ENCODE data around the gene NUP98.

DNA sequence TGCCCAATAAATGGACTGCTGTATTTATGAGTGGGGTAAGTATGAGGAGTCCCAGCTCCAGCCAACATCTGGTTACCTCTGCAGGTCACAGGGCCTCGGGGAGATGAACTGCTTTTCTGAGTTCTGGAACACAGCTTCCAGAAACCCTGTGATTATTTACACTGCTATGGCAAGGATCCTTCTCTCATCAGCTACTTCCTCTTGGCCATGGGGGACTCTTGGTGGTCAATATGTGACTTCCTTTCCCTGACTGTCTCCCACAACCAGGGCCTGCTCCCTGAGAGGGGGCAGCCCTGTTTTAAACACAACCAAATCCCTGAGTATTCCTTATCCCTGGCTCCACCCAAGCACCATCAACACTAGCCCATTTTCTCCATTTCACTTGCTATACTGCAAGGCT is 33.4 kb upstream of the NUP98 start:
- no peak for TF ChIP-seq CTCF (conservative IDR thresholded peaks at IDR 0.05; ENCODE audit: low read length)
- TF ChIP-seq EZH2phosphoT487 (IDR thresholded peaks at IDR 0.05; ENCODE audit: borderline replicate concordance): no peak
